D721Med (cell line): ENCODE results near the gene MEF2B.
A peak's percentile ranks its signal among the peaks of the same experiment; 100 is the strongest.

Source experiments
- DNase-seq: peaks from one replicate; pipeline ENCODE4 v3.0.0; 2011; ENCODE audit warnings: low spot score; ENCODE audit not compliant: insufficient read length
- FAIRE-seq: peaks from 2 replicates; lab custom pipeline; 2011; peaks lifted over from hg19 to GRCh38; lab: Jason Lieb, UNC
- TF ChIP-seq, protein P1 (sequence below): IDR thresholded peaks from 2 replicates; pipeline ENCODE4 v1.5.1; 2012; ENCODE audit warnings: mild to moderate bottlenecking, control low read depth; ENCODE audit not compliant: insufficient read depth; ENCODE audit errors: missing control alignments

Gene MEF2B

DNA sequence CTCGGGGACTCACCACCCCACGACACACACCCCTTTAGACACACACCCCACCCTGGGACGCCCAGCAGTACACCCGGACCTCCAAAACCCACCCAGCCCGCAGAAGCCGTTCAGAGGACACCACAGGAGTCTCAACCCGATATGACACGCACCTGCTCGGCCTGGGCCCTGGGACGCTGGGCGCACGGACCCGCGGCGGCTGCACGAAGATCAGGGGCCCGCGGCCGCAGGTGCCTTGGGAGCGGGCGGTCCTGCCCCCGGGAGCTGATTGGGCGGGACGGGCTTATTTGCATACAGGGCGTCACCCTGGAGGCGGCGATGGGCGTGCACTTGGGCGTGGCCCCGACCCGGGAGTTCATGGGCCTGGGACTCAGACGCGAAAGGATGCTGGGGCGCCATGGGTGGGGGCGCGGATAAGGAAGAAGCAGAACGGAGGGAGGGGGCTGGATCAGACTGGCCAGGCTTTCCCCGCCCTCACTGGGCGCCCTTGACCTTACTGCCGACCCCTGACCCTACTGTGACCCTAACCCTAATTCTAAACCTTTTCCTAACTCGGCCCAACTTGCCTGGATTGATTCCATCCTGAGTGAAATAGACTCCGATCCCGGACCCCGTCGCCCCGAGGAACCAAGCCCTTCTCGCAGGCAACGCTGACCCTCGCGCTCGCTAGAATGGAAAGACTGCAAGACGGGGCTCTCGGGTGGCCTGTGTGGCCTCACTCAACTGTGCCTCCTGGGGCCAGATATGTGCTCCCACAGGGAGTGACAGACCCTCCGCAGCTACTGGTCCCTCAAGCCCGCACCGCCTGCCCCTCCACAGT is at the start of gene MEF2B:
MEF2B (minus strand) TSS at position 211 of the 820 bp plus-strand sequence. CDS start 19,528 bp downstream, outside the sequence.
- FAIRE-seq (no peak), DNase-seq (peak; percentile 99)
- TF ChIP-seq, protein P1, sequence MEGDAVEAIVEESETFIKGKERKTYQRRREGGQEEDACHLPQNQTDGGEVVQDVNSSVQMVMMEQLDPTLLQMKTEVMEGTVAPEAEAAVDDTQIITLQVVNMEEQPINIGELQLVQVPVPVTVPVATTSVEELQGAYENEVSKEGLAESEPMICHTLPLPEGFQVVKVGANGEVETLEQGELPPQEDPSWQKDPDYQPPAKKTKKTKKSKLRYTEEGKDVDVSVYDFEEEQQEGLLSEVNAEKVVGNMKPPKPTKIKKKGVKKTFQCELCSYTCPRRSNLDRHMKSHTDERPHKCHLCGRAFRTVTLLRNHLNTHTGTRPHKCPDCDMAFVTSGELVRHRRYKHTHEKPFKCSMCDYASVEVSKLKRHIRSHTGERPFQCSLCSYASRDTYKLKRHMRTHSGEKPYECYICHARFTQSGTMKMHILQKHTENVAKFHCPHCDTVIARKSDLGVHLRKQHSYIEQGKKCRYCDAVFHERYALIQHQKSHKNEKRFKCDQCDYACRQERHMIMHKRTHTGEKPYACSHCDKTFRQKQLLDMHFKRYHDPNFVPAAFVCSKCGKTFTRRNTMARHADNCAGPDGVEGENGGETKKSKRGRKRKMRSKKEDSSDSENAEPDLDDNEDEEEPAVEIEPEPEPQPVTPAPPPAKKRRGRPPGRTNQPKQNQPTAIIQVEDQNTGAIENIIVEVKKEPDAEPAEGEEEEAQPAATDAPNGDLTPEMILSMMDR: no peak

DNA sequence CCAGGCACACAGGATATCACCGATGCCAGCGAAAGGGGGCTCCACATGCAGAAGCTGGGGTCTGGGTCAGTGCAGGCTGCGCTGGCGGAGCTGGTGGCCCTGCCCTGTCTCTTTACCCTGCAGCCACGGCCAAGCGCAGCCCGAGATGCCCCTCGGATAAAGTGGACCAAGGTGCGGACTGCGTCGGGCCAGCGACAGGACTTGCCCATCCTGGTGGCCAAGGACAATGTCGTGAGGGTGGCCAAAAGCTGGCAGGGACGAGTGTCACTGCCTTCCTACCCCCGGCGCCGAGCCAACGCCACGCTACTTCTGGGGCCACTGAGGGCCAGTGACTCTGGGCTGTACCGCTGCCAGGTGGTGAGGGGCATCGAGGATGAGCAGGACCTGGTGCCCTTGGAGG is 48.8 kb upstream of the MEF2B start:
- FAIRE-seq (no peak), DNase-seq (no peak)
- TF ChIP-seq, protein P1: no peak

DNA sequence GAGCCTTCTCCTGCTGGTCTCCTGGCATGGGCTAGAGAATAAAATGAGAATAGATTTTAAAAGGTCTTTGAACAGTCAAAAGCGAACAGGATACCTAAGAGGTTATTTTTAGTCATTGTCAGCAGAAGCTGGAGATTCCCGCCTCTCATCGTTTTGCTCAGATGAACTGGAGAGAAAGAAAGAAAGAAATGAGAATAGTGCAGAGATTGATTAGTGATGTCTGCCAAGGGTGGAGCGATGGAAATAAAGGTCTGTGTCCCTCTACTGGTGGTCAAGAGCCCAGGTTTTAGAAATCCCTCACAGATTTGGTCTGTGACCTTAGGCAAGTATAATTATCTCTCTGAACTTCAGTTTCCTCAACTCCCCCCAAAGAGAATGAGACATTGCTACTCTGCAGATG is 47.0 kb upstream of the MEF2B start:
- TF ChIP-seq, protein P1: no peak
- no peak for FAIRE-seq

DNA sequence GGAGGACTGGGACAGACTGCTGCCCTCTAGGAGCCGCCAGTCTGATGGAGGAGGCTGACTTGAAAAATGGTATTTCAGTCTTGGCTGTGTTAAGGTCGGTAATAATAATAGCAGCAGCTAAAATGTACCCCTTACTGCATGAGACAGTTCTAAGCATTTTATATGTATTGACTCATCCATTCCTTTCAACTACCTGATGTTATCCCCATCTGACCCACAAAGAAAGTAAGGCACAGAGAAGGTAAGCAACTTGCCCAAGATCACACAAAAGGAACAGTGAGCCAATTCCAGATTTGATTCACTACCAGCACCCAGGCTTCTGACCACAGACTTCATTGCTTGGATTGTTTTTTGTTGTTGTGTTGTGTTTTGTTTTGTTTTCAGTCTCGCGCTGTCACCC is 45.7 kb upstream of the MEF2B start:
- TF ChIP-seq, protein P1: no peak
- DNase-seq (no peak), FAIRE-seq (no peak)

More for the DNA sequence above, 47.0 kb upstream of the MEF2B start:
- DNase-seq: no peak

DNA sequence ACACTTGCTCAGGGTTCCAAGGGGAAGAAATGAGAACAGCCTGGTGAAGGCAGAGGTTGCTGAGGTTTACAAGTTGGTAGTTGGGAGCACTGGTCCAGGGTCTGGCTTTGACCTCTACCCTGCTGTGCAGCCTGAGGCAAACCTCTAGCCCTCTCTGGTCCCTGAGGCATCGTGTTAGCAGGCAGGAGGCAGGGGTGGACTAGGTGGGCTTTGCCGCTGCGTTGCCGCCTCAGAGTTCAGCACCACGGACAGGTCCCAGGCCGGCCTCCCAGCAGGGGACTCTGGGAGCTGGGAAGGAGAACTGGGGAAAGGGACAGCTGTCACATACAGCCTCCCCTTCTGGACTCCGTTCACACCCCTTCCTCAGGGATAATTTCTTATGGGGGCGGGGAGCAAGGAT is 44.8 kb upstream of the MEF2B start:
- TF ChIP-seq, protein P1: no peak
- FAIRE-seq (no peak), DNase-seq (no peak)

DNA sequence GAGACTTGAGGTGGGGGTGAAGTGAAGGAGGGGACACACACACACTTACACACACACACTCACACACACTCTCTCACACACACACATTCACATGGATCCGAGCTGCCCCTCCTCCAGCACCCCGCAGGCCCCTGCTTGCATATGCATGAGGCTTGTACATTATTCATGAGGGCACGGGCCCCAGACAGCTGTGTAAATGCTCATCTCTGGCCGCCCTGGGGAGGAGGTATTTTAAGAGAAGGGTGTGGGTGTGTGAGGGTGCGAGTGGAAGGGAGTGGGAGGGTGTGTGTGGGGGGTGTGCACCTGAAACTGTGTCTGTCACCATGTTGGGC is 44.1 kb upstream of the MEF2B start:
- no peak for DNase-seq
- TF ChIP-seq, protein P1: no peak
- FAIRE-seq: no peak
